ENCODE data around the gene CNTROB. TPM values are rescaled to one million over a fixed set of nuclear protein-coding genes. Genes with fewer than 3 reads are reported as not detected.
A peak's percentile ranks its signal among the peaks of the same experiment; 100 is the strongest.

Gene CNTROB
- total and polyA plus RNA-seq, 4 donors: 14.4 to 59.5 (median 35.5) TPM

GRCh38 chr17:7977039-7977438, 45.0 kb downstream of the CNTROB start:
- DNase-seq (ENCODE audit: low read depth in 4 of 6, low spot score in 6 of 6): no peak
- Histone ChIP-seq H3K27ac (ENCODE audit: low read depth, low read length) (no peak overlapping the region), H3K27me3 (ENCODE audit: control insufficient read depth, insufficient read depth, low read length) (no peaks in the 10 kb centered on the region), H3K9me3 (ENCODE audit: control insufficient read depth, insufficient read depth, low read length) (peaks cover 1% of the 10 kb centered on the region), H3K4me3 (ENCODE audit: low read depth, low read length) (no peak overlapping the region), H3K4me1 (ENCODE audit: control insufficient read depth, insufficient read depth, low read length) (no peaks in the 10 kb centered on the region), H3K36me3 (ENCODE audit: control insufficient read depth, insufficient read depth, low read length) (no peaks in the 10 kb centered on the region)
- WGBS (ENCODE audit: insufficient coverage): 92% methylated on average over 2 of the region's 4 CpGs

- Histone ChIP-seq H3K27ac (ENCODE audit: low read depth, low read length) (no peak overlapping the region), H3K27me3 (ENCODE audit: control insufficient read depth, insufficient read depth, low read length) (peaks cover 2% of the 10 kb centered on the region), H3K9me3 (ENCODE audit: control insufficient read depth, insufficient read depth, low read length) (peaks cover 1% of the 10 kb centered on the region), H3K4me1 (ENCODE audit: control insufficient read depth, insufficient read depth, low read length) (no peaks in the 10 kb centered on the region), H3K36me3 (ENCODE audit: control insufficient read depth, insufficient read depth, low read length) (no peaks in the 10 kb centered on the region), H3K4me3 (ENCODE audit: low read depth, low read length) (no peak overlapping the region)
- no peak for DNase-seq (ENCODE audit: low read depth in 4 of 6, low spot score in 6 of 6)
- WGBS (ENCODE audit: insufficient coverage): no CpG with 5 or more reads among the region's 5 CpGs
These were observed 45.8 kb downstream of the CNTROB start for GRCh38 chr17:7977805-7978204.

GRCh38 chr17:7982173-7982572, 50.2 kb downstream of the CNTROB start:
- H3K36me3 ChIP-seq (ENCODE audit: control insufficient read depth, insufficient read depth, low read length): no peaks in the 10 kb centered on the region
- H3K27ac ChIP-seq (ENCODE audit: low read depth, low read length): no peak overlapping the region
- peaks cover 2% of the 10 kb centered on the region for H3K27me3 ChIP-seq (ENCODE audit: control insufficient read depth, insufficient read depth, low read length)
- DNase-seq (ENCODE audit: low read depth in 4 of 6, low spot score in 6 of 6): no peak
- H3K4me1 ChIP-seq (ENCODE audit: control insufficient read depth, insufficient read depth, low read length): no peaks in the 10 kb centered on the region
- H3K4me3 ChIP-seq (ENCODE audit: low read depth, low read length): no peak overlapping the region
- 81% methylated on average over 5 of the region's 7 CpGs for WGBS (ENCODE audit: insufficient coverage)
- H3K9me3 ChIP-seq (ENCODE audit: control insufficient read depth, insufficient read depth, low read length): no peaks in the 10 kb centered on the region

- H3K36me3 ChIP-seq (ENCODE audit: control insufficient read depth, insufficient read depth, low read length): no peaks in the 10 kb centered on the region
- 95% methylated on average over 4 of the region's 6 CpGs for WGBS (ENCODE audit: insufficient coverage)
- H3K4me3 ChIP-seq (ENCODE audit: low read depth, low read length): no peak overlapping the region
These were observed 50.7 kb downstream of the CNTROB start for GRCh38 chr17:7982666-7983065.

GRCh38 chr17:7984904-7985303, 52.9 kb downstream of the CNTROB start:
- H3K27ac ChIP-seq (ENCODE audit: low read depth, low read length): no peak overlapping the region
- 93% methylated on average over 8 of the region's 9 CpGs for WGBS (ENCODE audit: insufficient coverage)
- H3K4me1 ChIP-seq (ENCODE audit: control insufficient read depth, insufficient read depth, low read length): peaks cover 6% of the 10 kb centered on the region
- DNase-seq (ENCODE audit: low read depth in 4 of 6, low spot score in 6 of 6): no peak
- no peak overlapping the region for H3K4me3 ChIP-seq (ENCODE audit: low read depth, low read length)
- H3K9me3 ChIP-seq (ENCODE audit: control insufficient read depth, insufficient read depth, low read length): no peaks in the 10 kb centered on the region
- no peaks in the 10 kb centered on the region for H3K36me3 ChIP-seq (ENCODE audit: control insufficient read depth, insufficient read depth, low read length)
- H3K27me3 ChIP-seq (ENCODE audit: control insufficient read depth, insufficient read depth, low read length): peaks cover 2% of the 10 kb centered on the region

More at GRCh38 chr17:7982666-7983065, 50.7 kb downstream of the CNTROB start:
- Histone ChIP-seq H3K27ac (ENCODE audit: low read depth, low read length) (no peak overlapping the region), H3K4me1 (ENCODE audit: control insufficient read depth, insufficient read depth, low read length) (no peaks in the 10 kb centered on the region), H3K27me3 (ENCODE audit: control insufficient read depth, insufficient read depth, low read length) (peaks cover 2% of the 10 kb centered on the region), H3K9me3 (ENCODE audit: control insufficient read depth, insufficient read depth, low read length) (no peaks in the 10 kb centered on the region)
- no peak for DNase-seq (ENCODE audit: low read depth in 4 of 6, low spot score in 6 of 6)

- Histone ChIP-seq H3K27me3 (ENCODE audit: control insufficient read depth, insufficient read depth, low read length) (peaks cover 2% of the 10 kb centered on the region), H3K9me3 (ENCODE audit: control insufficient read depth, insufficient read depth, low read length) (no peaks in the 10 kb centered on the region), H3K4me1 (ENCODE audit: control insufficient read depth, insufficient read depth, low read length) (peaks cover 13% of the 10 kb centered on the region), H3K27ac (ENCODE audit: low read depth, low read length) (no peak overlapping the region), H3K4me3 (ENCODE audit: low read depth, low read length) (no peak overlapping the region), H3K36me3 (ENCODE audit: control insufficient read depth, insufficient read depth, low read length) (no peaks in the 10 kb centered on the region)
- WGBS (ENCODE audit: insufficient coverage): 71% methylated on average over 10 of the region's 12 CpGs
- no peak for DNase-seq (ENCODE audit: low read depth in 4 of 6, low spot score in 6 of 6)
These were observed 55.3 kb downstream of the CNTROB start for GRCh38 chr17:7987112-7987893.

GRCh38 chr17:7988750-7989178, 56.8 kb downstream of the CNTROB start:
- Histone ChIP-seq H3K9me3 (ENCODE audit: control insufficient read depth, insufficient read depth, low read length) (no peaks in the 10 kb centered on the region), H3K4me1 (ENCODE audit: control insufficient read depth, insufficient read depth, low read length) (peaks cover 13% of the 10 kb centered on the region), H3K27ac (ENCODE audit: low read depth, low read length) (no peak overlapping the region), H3K4me3 (ENCODE audit: low read depth, low read length) (no peak overlapping the region), H3K36me3 (ENCODE audit: control insufficient read depth, insufficient read depth, low read length) (no peaks in the 10 kb centered on the region), H3K27me3 (ENCODE audit: control insufficient read depth, insufficient read depth, low read length) (no peaks in the 10 kb centered on the region)
- no CpG with 5 or more reads among the region's 5 CpGs for WGBS (ENCODE audit: insufficient coverage)
- DNase-seq (ENCODE audit: low read depth in 4 of 6, low spot score in 6 of 6): peak; percentile 57 to 97 (median 80)

GRCh38 chr17:7989781-7990655, 58.0 kb downstream of the CNTROB start:
- H3K9me3 ChIP-seq (ENCODE audit: control insufficient read depth, insufficient read depth, low read length): no peaks in the 10 kb centered on the region
- WGBS (ENCODE audit: insufficient coverage): 4% methylated on average over 50 of the region's 59 CpGs
- no peaks in the 10 kb centered on the region for H3K36me3 ChIP-seq (ENCODE audit: control insufficient read depth, insufficient read depth, low read length)
- no peak overlapping the region for H3K27ac ChIP-seq (ENCODE audit: low read depth, low read length)
- H3K4me3 ChIP-seq (ENCODE audit: low read depth, low read length): peak overlapping the region; percentile 60
- H3K4me1 ChIP-seq (ENCODE audit: control insufficient read depth, insufficient read depth, low read length): peaks cover 13% of the 10 kb centered on the region
- peak; percentile 46 to 94 (median 68) for DNase-seq (ENCODE audit: low read depth in 4 of 6, low spot score in 6 of 6)
- H3K27me3 ChIP-seq (ENCODE audit: control insufficient read depth, insufficient read depth, low read length): peaks cover 3% of the 10 kb centered on the region

GRCh38 chr17:7992516-7992915, 60.5 kb downstream of the CNTROB start:
- Histone ChIP-seq H3K27ac (ENCODE audit: low read depth, low read length) (no peak overlapping the region), H3K9me3 (ENCODE audit: control insufficient read depth, insufficient read depth, low read length) (no peaks in the 10 kb centered on the region), H3K4me1 (ENCODE audit: control insufficient read depth, insufficient read depth, low read length) (peaks cover 13% of the 10 kb centered on the region), H3K36me3 (ENCODE audit: control insufficient read depth, insufficient read depth, low read length) (no peaks in the 10 kb centered on the region), H3K4me3 (ENCODE audit: low read depth, low read length) (no peak overlapping the region), H3K27me3 (ENCODE audit: control insufficient read depth, insufficient read depth, low read length) (peaks cover 3% of the 10 kb centered on the region)
- DNase-seq (ENCODE audit: low read depth in 4 of 6, low spot score in 6 of 6): no peak
- whole genome bisulfite sequencing (ENCODE audit: insufficient coverage): 100% methylated on average over 2 of the region's 2 CpGs

Measured in spinal cord (tissue), 10 donors.